Smooth muscle cell (in vitro differentiated cells): ENCODE data around the gene PGGHG. TPM values are rescaled to one million over a fixed set of nuclear protein-coding genes. Genes with fewer than 3 reads are reported as not detected.

ENCODE experiments used
- DNase-seq: peaks from one replicate; lab custom pipeline; 2025; ENCODE audit not compliant: unreplicated experiment; lab: John Stamatoyannopoulos, UW
- H2AFZ ChIP-seq: fragments of 200-600 bp; sonication (generic); 2 replicates; pipeline ENCODE4 v1.6.0; 2016; ENCODE audit warnings: antibody characterized with exemption, low read depth, mild to moderate bottlenecking
- H3F3A ChIP-seq: fragments of 200-600 bp; sonication (generic); 2 replicates; pipeline ENCODE4 v1.6.0; 2017; ENCODE audit warnings: antibody characterized with exemption, low read depth
- H3K27ac ChIP-seq: fragments of 200-600 bp; sonication (generic); 2 replicates; pipeline ENCODE4 v1.5.1; 2016; ENCODE audit warnings: low read depth, mild to moderate bottlenecking
- H3K27me3 ChIP-seq: fragments of 200-600 bp; sonication (generic); 2 replicates; pipeline ENCODE4 v1.6.1; 2016; ENCODE audit warnings: low read depth, mild to moderate bottlenecking
- H3K36me3 ChIP-seq: fragments of 200-600 bp; sonication (generic); 2 replicates; pipeline ENCODE4 v1.5.1; 2016; ENCODE audit warnings: low read depth
- H3K4me1 ChIP-seq: fragments of 200-600 bp; sonication (generic); 2 replicates; pipeline ENCODE4 v1.5.1; 2016; ENCODE audit warnings: low read depth
- H3K4me2 ChIP-seq: fragments of 200-600 bp; sonication (generic); 2 replicates; pipeline ENCODE4 v1.6.0; 2016; ENCODE audit warnings: mild to moderate bottlenecking
- H3K4me3 ChIP-seq: fragments of 200-600 bp; sonication (generic); 2 replicates; pipeline ENCODE4 v1.5.1; 2016; ENCODE audit warnings: mild to moderate bottlenecking
- H3K79me2 ChIP-seq: fragments of 200-600 bp; sonication (generic); 2 replicates; pipeline ENCODE4 v1.6.0; 2016; ENCODE audit warnings: low read depth, mild to moderate bottlenecking
- H3K9ac ChIP-seq: fragments of 200-600 bp; sonication (generic); 2 replicates; pipeline ENCODE4 v1.6.0; 2016; ENCODE audit warnings: low read depth
- H3K9me3 ChIP-seq: fragments of 200-600 bp; sonication (generic); replicated peaks from 2 replicates; pipeline ENCODE4 v1.5.1; 2016; ENCODE audit warnings: low read depth
- H4K20me1 ChIP-seq: fragments of 200-600 bp; sonication (generic); 2 replicates; pipeline ENCODE4 v1.6.0; 2016; ENCODE audit warnings: low read depth
- WGBS: methylation state at CpG from one replicate; pipeline ENCODE4 v1.1.7; 2016; ENCODE audit warnings: low lambda C conversion rate; 5-methylcytosine and 5-hydroxymethylcytosine counted together
- polyA plus RNA-seq: library from polyadenylated mRNA; unstranded; fragments of >200 nt; fragmentation: Nextera tagmentation; extraction: Ambion mirVana; gene quantifications from 2 replicates; pipeline ENCODE4 v1.2.1, GENCODE V29; 2016
- total RNA-seq: library from RNA; depleted of rRNA; stranded (reverse); fragments of >200 nt; gene quantifications from 2 replicates; pipeline ENCODE4 v1.2.3, GENCODE V29; 2014
- TF ChIP-seq, protein P1 (sequence below): fragments of 200-600 bp; sonication (generic); IDR thresholded peaks from 2 replicates; pipeline ENCODE4 v1.5.1; 2017; ENCODE audit warnings: borderline replicate concordance, mild to moderate bottlenecking, antibody characterized with exemption; ENCODE audit not compliant: insufficient read depth, poor library complexity, severe bottlenecking

The PGGHG gene
- total and polyA plus RNA-seq, 2 experiments from 2014 or later: 8.6 to 16.6 TPM

- H3K4me1 ChIP-seq: no peaks in the 10 kb centered on the region
- H3F3A ChIP-seq: peaks cover 4% of the 10 kb centered on the region
- 94% methylated on average over 10 of the region's 10 CpGs for WGBS
- H3K9ac ChIP-seq: no peak overlapping the region
- H3K9me3 ChIP-seq: no peaks in the 10 kb centered on the region
- peaks cover 4% of the 10 kb centered on the region for H4K20me1 ChIP-seq
- no peak for DNase-seq
- H2AFZ ChIP-seq: no peak overlapping the region
- no peak overlapping the region for H3K27ac ChIP-seq
- no peak overlapping the region for H3K4me2 ChIP-seq
- H3K27me3 ChIP-seq: no peaks in the 10 kb centered on the region
- no peak overlapping the region for H3K4me3 ChIP-seq
- no peaks in the 10 kb centered on the region for H3K79me2 ChIP-seq
- TF ChIP-seq, protein P1, sequence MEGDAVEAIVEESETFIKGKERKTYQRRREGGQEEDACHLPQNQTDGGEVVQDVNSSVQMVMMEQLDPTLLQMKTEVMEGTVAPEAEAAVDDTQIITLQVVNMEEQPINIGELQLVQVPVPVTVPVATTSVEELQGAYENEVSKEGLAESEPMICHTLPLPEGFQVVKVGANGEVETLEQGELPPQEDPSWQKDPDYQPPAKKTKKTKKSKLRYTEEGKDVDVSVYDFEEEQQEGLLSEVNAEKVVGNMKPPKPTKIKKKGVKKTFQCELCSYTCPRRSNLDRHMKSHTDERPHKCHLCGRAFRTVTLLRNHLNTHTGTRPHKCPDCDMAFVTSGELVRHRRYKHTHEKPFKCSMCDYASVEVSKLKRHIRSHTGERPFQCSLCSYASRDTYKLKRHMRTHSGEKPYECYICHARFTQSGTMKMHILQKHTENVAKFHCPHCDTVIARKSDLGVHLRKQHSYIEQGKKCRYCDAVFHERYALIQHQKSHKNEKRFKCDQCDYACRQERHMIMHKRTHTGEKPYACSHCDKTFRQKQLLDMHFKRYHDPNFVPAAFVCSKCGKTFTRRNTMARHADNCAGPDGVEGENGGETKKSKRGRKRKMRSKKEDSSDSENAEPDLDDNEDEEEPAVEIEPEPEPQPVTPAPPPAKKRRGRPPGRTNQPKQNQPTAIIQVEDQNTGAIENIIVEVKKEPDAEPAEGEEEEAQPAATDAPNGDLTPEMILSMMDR: no peak
- peaks cover 4% of the 10 kb centered on the region for H3K36me3 ChIP-seq
These were observed 37.4 kb upstream of the PGGHG start for GRCh38 chr11:251550-251949.

GRCh38 chr11:252666-253065 is 36.3 kb upstream of the PGGHG start:
- no peaks in the 10 kb centered on the region for H3K79me2 ChIP-seq
- no peak overlapping the region for H2AFZ ChIP-seq
- H3K9me3 ChIP-seq: no peaks in the 10 kb centered on the region
- H3K27ac ChIP-seq: no peak overlapping the region
- peaks cover 4% of the 10 kb centered on the region for H3F3A ChIP-seq
- H3K36me3 ChIP-seq: no peaks in the 10 kb centered on the region
- DNase-seq: no peak
- H3K9ac ChIP-seq: no peak overlapping the region
- H4K20me1 ChIP-seq: peaks cover 4% of the 10 kb centered on the region
- no peak overlapping the region for H3K4me3 ChIP-seq
- H3K4me2 ChIP-seq: no peak overlapping the region
- TF ChIP-seq, protein P1: no peak
- no peaks in the 10 kb centered on the region for H3K4me1 ChIP-seq
- WGBS: 89% methylated on average over 8 of the region's 8 CpGs
- no peaks in the 10 kb centered on the region for H3K27me3 ChIP-seq

DNA sequence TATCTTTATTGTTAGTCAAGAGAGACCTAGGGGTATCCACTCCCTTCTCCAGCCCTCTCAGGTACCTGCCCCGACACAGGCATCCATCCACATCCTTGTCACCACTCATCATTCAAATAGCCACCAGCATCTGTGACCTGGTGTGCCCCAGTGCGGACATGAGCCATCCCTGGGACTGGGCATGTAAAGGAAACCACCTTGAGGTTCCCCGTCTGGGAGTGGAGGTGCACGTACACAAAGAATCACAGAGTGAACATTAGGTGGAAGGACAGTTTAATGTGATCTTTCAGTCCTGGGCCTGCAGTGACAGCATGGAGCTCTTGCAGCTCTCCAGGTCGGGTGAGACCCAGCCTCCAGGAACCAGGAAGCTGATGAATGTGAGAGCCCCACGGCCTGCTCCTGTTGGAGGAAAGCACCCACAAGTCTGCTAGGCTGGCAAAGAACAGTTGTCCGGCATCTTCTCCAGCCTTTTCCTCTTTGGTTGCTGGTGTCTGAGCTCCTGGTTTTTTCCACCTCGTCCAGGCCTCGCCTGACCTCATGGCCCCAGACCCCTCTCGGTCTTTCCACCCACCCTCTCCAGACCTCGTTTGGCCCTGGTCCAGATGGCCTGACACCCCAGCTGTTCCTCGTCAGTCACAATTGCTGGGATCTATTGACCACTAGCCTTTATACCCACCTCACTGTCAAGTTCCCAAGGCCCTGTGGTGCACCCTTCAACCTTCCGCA is 35.6 kb upstream of the PGGHG start:
- Histone ChIP-seq H3K9ac (no peak overlapping the region), H4K20me1 (peaks cover 4% of the 10 kb centered on the region), H2AFZ (no peak overlapping the region), H3K9me3 (no peaks in the 10 kb centered on the region), H3F3A (peaks cover 4% of the 10 kb centered on the region), H3K27me3 (no peaks in the 10 kb centered on the region), H3K4me3 (no peak overlapping the region), H3K4me2 (no peak overlapping the region), H3K27ac (no peak overlapping the region), H3K79me2 (no peaks in the 10 kb centered on the region), H3K4me1 (no peaks in the 10 kb centered on the region), H3K36me3 (no peaks in the 10 kb centered on the region)
- no peak for DNase-seq
- TF ChIP-seq, protein P1: no peak
- 83% methylated on average over 13 of the region's 13 CpGs for WGBS

GRCh38 chr11:253886-254270 is 35.0 kb upstream of the PGGHG start:
- Histone ChIP-seq H3K27me3 (no peaks in the 10 kb centered on the region), H3K4me1 (no peaks in the 10 kb centered on the region), H3K4me2 (no peak overlapping the region), H3K79me2 (no peaks in the 10 kb centered on the region), H3F3A (peaks cover 4% of the 10 kb centered on the region), H3K4me3 (no peak overlapping the region), H3K9ac (no peak overlapping the region), H2AFZ (no peak overlapping the region), H4K20me1 (peaks cover 4% of the 10 kb centered on the region), H3K27ac (no peak overlapping the region), H3K36me3 (no peaks in the 10 kb centered on the region), H3K9me3 (no peaks in the 10 kb centered on the region)
- DNase-seq: no peak
- TF ChIP-seq, protein P1: no peak
- 87% methylated on average over 4 of the region's 5 CpGs for whole genome bisulfite sequencing
